Liver (tissue), 9 donors: Measurements from ENCODE around the gene KCNMB2. TPM values are rescaled to one million over a fixed set of nuclear protein-coding genes. Genes with fewer than 3 reads are reported as not detected.

Source experiments
- DNase-seq: peaks from one replicate; pipeline ENCODE4 v3.0.0-alpha.2; 2017; ENCODE audit warnings: low spot score
- H3K27ac ChIP-seq, 2 donors: one replicate each; pipeline ENCODE4 v1.7.0; 2013; ENCODE audit warnings: inconsistent platforms in 2 of 2, low read length in 2 of 2, control low read depth in 1 of 2, low read depth in 1 of 2, mild to moderate bottlenecking in 1 of 2
- H3K27me3 ChIP-seq, 4 donors: one replicate each; pipeline versions ENCODE4 v1.6.1 to v1.7.0; 2013; ENCODE audit warnings: low read length in 3 of 4, inconsistent platforms in 1 of 4, mild to moderate bottlenecking in 1 of 4, moderate library complexity in 1 of 4; ENCODE audit not compliant: control insufficient read depth in 4 of 4, insufficient read depth in 4 of 4
- H3K36me3 ChIP-seq, 4 donors: one replicate each; pipeline versions ENCODE4 v1.6.1 to v1.7.0; 2013; ENCODE audit warnings: low read length in 3 of 4, mild to moderate bottlenecking in 3 of 4, low read depth in 1 of 4, moderate library complexity in 1 of 4; ENCODE audit not compliant: control insufficient read depth in 4 of 4, insufficient read depth in 3 of 4
- H3K4me1 ChIP-seq, 4 donors: one replicate each; pipeline versions ENCODE4 v1.6.1 to v1.7.0; 2013; ENCODE audit warnings: low read length in 3 of 4, mild to moderate bottlenecking in 3 of 4, moderate library complexity in 1 of 4; ENCODE audit not compliant: control insufficient read depth in 4 of 4, insufficient read depth in 4 of 4
- H3K4me3 ChIP-seq, 3 donors: one replicate each; pipeline versions ENCODE4 v1.6.1 to v1.7.0; 2013; ENCODE audit warnings: low read length in 3 of 3, control low read depth in 1 of 3, low read depth in 1 of 3, mild to moderate bottlenecking in 1 of 3
- H3K9ac ChIP-seq, 2 donors: one replicate each; pipeline ENCODE4 v1.7.0; 2013; ENCODE audit warnings: low read length in 2 of 2, mild to moderate bottlenecking in 2 of 2, moderate library complexity in 2 of 2, control low read depth in 1 of 2, low read depth in 1 of 2
- H3K9me3 ChIP-seq, 4 donors: one replicate each; pipeline versions ENCODE4 v1.6.1 to v1.7.0; 2013; ENCODE audit warnings: low read length in 3 of 4; ENCODE audit not compliant: control insufficient read depth in 4 of 4
- ATF3 ChIP-seq: IDR thresholded peaks from 2 replicates; pipeline ENCODE4 v1.6.1; 2016; ENCODE audit warnings: antibody characterized with exemption
- CTCF ChIP-seq: fragments of 150-350 bp; IDR thresholded peaks from 2 replicates; pipeline ENCODE4 v1.5.1; 2017; ENCODE audit warnings: improper control_type of control experiment, low read depth, low read length; ENCODE audit not compliant: missing input control
- EGR1 ChIP-seq, 2 donors: IDR thresholded peaks; 2 replicates each; pipeline ENCODE4 v1.6.1; 2016 to 2018; ENCODE audit warnings: antibody characterized with exemption in 2 of 2, low read depth in 2 of 2
- FOXA1 ChIP-seq: IDR thresholded peaks from 2 replicates; pipeline ENCODE4 v1.6.1; 2016; ENCODE audit warnings: antibody characterized with exemption
- FOXA2 ChIP-seq: IDR thresholded peaks from 2 replicates; pipeline ENCODE4 v1.6.1; 2016; ENCODE audit warnings: antibody characterized with exemption
- GABPA ChIP-seq, 2 donors: IDR thresholded peaks in 1 of 2; conservative IDR thresholded peaks in 1 of 2; 2 replicates each; pipeline ENCODE4 v1.6.1; 2016; ENCODE audit warnings: antibody characterized with exemption in 2 of 2, mild to moderate bottlenecking in 1 of 2, moderate library complexity in 1 of 2
- HNF4A ChIP-seq, 2 donors: conservative IDR thresholded peaks; 2 replicates each; pipeline ENCODE4 v1.6.1; 2016; ENCODE audit warnings: antibody characterized with exemption in 2 of 2, mild to moderate bottlenecking in 2 of 2
- HNF4G ChIP-seq: IDR thresholded peaks from 2 replicates; pipeline ENCODE4 v1.6.1; 2016; ENCODE audit warnings: antibody characterized with exemption
- JUND ChIP-seq, 2 donors: IDR thresholded peaks; 2 replicates each; pipeline ENCODE4 v1.6.1; 2016; ENCODE audit warnings: antibody characterized with exemption in 2 of 2
- MAX ChIP-seq: IDR thresholded peaks from 2 replicates; pipeline ENCODE4 v1.6.1; 2016; ENCODE audit warnings: antibody characterized with exemption
- NR2F2 ChIP-seq: IDR thresholded peaks from 2 replicates; pipeline ENCODE4 v1.6.1; 2016; ENCODE audit warnings: antibody characterized with exemption
- RAD21 ChIP-seq, 2 donors: IDR thresholded peaks; 2 replicates each; pipeline ENCODE4 v1.6.1; 2016; ENCODE audit warnings: antibody characterized with exemption in 2 of 2, mild to moderate bottlenecking in 2 of 2
- REST ChIP-seq: IDR thresholded peaks from 2 replicates; pipeline ENCODE4 v1.6.1; 2016; ENCODE audit warnings: antibody characterized with exemption, mild to moderate bottlenecking
- RXRA ChIP-seq, 2 donors: IDR thresholded peaks; 2 replicates each; pipeline ENCODE4 v1.6.1; 2017 to 2018; ENCODE audit warnings: antibody characterized with exemption in 2 of 2, mild to moderate bottlenecking in 1 of 2
- TAF1 ChIP-seq: conservative IDR thresholded peaks from 2 replicates; pipeline ENCODE4 v1.6.1; 2016; ENCODE audit warnings: antibody characterized with exemption, mild to moderate bottlenecking
- YY1 ChIP-seq: IDR thresholded peaks from 2 replicates; pipeline ENCODE4 v1.6.1; 2016; ENCODE audit warnings: antibody characterized with exemption, mild to moderate bottlenecking
- ZBTB33 ChIP-seq: IDR thresholded peaks from 2 replicates; pipeline ENCODE4 v1.6.1; 2016; ENCODE audit warnings: antibody characterized with exemption
- WGBS: extraction: QIAGEN DNeasy Blood & Tissue Kit; methylation state at CpG from one replicate; pipeline ENCODE4 v1.1.7; 2013; 5-methylcytosine and 5-hydroxymethylcytosine counted together
- polyA plus RNA-seq, 2 donors: library from polyadenylated mRNA; stranded (reverse) in 1 of 2; unstranded in 1 of 2; fragments of 200-250 nt in 1 of 2; fragments of >200 nt in 1 of 2; fragmentation: Nextera tagmentation in 1 of 2; extraction: Ambion mirVana in 1 of 2; gene quantifications; one replicate each; pipeline versions ENCODE4 v1.2.1 to v1.2.3, GENCODE V29; 2013 to 2015
- total RNA-seq, 2 donors: library from RNA; depleted of rRNA; stranded (reverse); fragments of >200 nt; gene quantifications; one replicate each; pipeline ENCODE4 v1.2.3, GENCODE V29; 2014
- donor health status: healthy.
- donor health status: healthy.
- donor health status: healthy.
- donor health status: healthy.
- donor health status: healthy.

The KCNMB2 gene
- total and polyA plus RNA-seq, 4 donors: 0.08 to 0.33 (median 0.16) TPM; not detected in 1

GRCh38 chr3:178532476-178532875, 3.8 kb upstream of the KCNMB2 start:
- Histone ChIP-seq H3K4me1 (no peaks in the 10 kb centered on the region), H3K27me3 (peaks cover 0 to 9% (median 2%) of the 10 kb centered on the region in 4 donors), H3K9ac (no peak overlapping the region), H3K36me3 (no peaks in the 10 kb centered on the region), H3K9me3 (no peaks in the 10 kb centered on the region), H3K27ac (no peak overlapping the region), H3K4me3 (no peak overlapping the region)
- WGBS: 70% methylated on average over 2 of the region's 2 CpGs
- no peak for DNase-seq
- TF ChIP-seq ATF3 (no peak), GABPA (IDR thresholded peaks at IDR 0.05 in 1 of 2, conservative IDR thresholded peaks at IDR 0.05 in 1 of 2) (no peak), TAF1 (no peak), FOXA2 (no peak), CTCF (no peak), EGR1 (IDR thresholded peaks at IDR 0.05; ENCODE audit: low read depth in 2 of 2) (no peak), YY1 (no peak), HNF4G (no peak), REST (no peak), RAD21 (IDR thresholded peaks at IDR 0.05) (no peak), HNF4A (conservative IDR thresholded peaks at IDR 0.05) (no peak), JUND (IDR thresholded peaks at IDR 0.05) (no peak), NR2F2 (no peak)

- H3K36me3 ChIP-seq: no peaks in the 10 kb centered on the region
- H3K9ac ChIP-seq: peak overlapping the region in 1 of 2 donors; percentile 13
- peaks cover 0 to 11% (median 2%) of the 10 kb centered on the region in 4 donors for H3K27me3 ChIP-seq
- DNase-seq: no peak
- no peaks in the 10 kb centered on the region for H3K4me1 ChIP-seq
- peak overlapping the region in 1 of 3 donors; percentile 30 for H3K4me3 ChIP-seq
- no peak overlapping the region for H3K27ac ChIP-seq
- WGBS: 38% methylated on average over 7 of the region's 7 CpGs
- no peaks in the 10 kb centered on the region for H3K9me3 ChIP-seq
- TF ChIP-seq MAX (no peak), ZBTB33 (no peak), ATF3 (no peak), GABPA (IDR thresholded peaks at IDR 0.05 in 1 of 2, conservative IDR thresholded peaks at IDR 0.05 in 1 of 2) (no peak), REST (no peak), RXRA (IDR thresholded peaks at IDR 0.05) (no peak), FOXA1 (no peak), JUND (IDR thresholded peaks at IDR 0.05) (no peak), EGR1 (IDR thresholded peaks at IDR 0.05; ENCODE audit: low read depth in 2 of 2) (no peak), FOXA2 (no peak), NR2F2 (no peak), CTCF (no peak)
These were observed 978 bp downstream of the KCNMB2 start for GRCh38 chr3:178537122-178537705.
